H1 (cell line): ENCODE data around the gene PLEKHM3. TPM values are rescaled to one million over a fixed set of nuclear protein-coding genes. Genes with fewer than 3 reads are reported as not detected.

Experiments used
- CTCF ChIA-PET: fragments of 300-600 bp; sonication (Branson Sonifier 250); formaldehyde crosslinking; loops from one replicate; lab custom pipeline; 2021; ENCODE audit not compliant: partially characterized antibody; lab: Charles Lee
- POLR2A ChIA-PET: fragments of 300-600 bp; sonication (Branson Sonifier 250); formaldehyde crosslinking; loops from one replicate; lab custom pipeline; 2021; ENCODE audit warnings: inconsistent platforms; ENCODE audit not compliant: partially characterized antibody; lab: Charles Lee
- DNase-seq, 2 experiments: peaks; one replicate each; pipeline versions ENCODE4 v3.0.0 to v3.0.0-alpha.2; 2010 to 2022; ENCODE audit warnings: low spot score in 2 of 2, low read depth in 1 of 2, mixed read lengths in 1 of 2
- FAIRE-seq: peaks from 2 replicates; lab custom pipeline; 2011; peaks lifted over from hg19 to GRCh38; lab: Jason Lieb, UNC
- H2AFZ ChIP-seq: 2 replicates; pipeline ENCODE4 v1.8.1; 2012; ENCODE audit warnings: low read length, inconsistent platforms
- H2AK5ac ChIP-seq: 2 replicates; pipeline ENCODE4 v1.6.1; 2013; ENCODE audit warnings: low read depth, low read length
- H2BK120ac ChIP-seq: replicated peaks from 2 replicates; pipeline ENCODE3; 2013; ENCODE audit warnings: low read depth, low read length, inconsistent platforms
- H2BK12ac ChIP-seq: 2 replicates; pipeline ENCODE4 v1.6.1; 2013; ENCODE audit warnings: low read depth, low read length
- H2BK15ac ChIP-seq: 2 replicates; pipeline ENCODE4 v1.6.1; 2013; ENCODE audit warnings: low read length
- H2BK20ac ChIP-seq: 2 replicates; pipeline ENCODE4 v1.6.1; 2013; ENCODE audit warnings: low read length
- H2BK5ac ChIP-seq: 2 replicates; pipeline ENCODE4 v1.6.1; 2013; ENCODE audit warnings: low read depth, low read length
- H3K14ac ChIP-seq: 2 replicates; pipeline ENCODE4 v1.6.1; 2013; ENCODE audit warnings: inconsistent platforms; ENCODE audit not compliant: insufficient read length
- H3K18ac ChIP-seq: 2 replicates; pipeline ENCODE4 v1.6.1; 2013; ENCODE audit warnings: low read length; ENCODE audit errors: extremely low read depth
- H3K23ac ChIP-seq: 2 replicates; pipeline ENCODE4 v1.6.1; 2013; ENCODE audit warnings: inconsistent platforms; ENCODE audit not compliant: insufficient read length
- H3K23me2 ChIP-seq: 2 replicates; pipeline ENCODE4 v1.6.1; 2013; ENCODE audit warnings: low read depth, low read length
- H3K27ac ChIP-seq: 2 replicates; pipeline ENCODE4 v1.6.1; 2011; ENCODE audit warnings: low read depth, low read length, inconsistent platforms
- H3K27me3 ChIP-seq, 4 experiments: replicated peaks in 1 of 4; 1 replicate in 1 of 4; 2 replicates in 3 of 4; pipeline versions ENCODE4 v1.6.1 to v1.8.1; 2011 to 2013; ENCODE audit warnings: low read length in 3 of 4, mild to moderate bottlenecking in 3 of 4, inconsistent platforms in 2 of 4, mixed read lengths in 2 of 4, moderate library complexity in 1 of 4; ENCODE audit not compliant: control insufficient read depth in 3 of 4, insufficient read depth in 3 of 4; ENCODE audit errors: extremely low read depth in 1 of 4
- H3K36me3 ChIP-seq, 4 experiments: 2 replicates each; pipeline versions ENCODE4 v1.6.1 to v1.8.1; 2011 to 2013; ENCODE audit warnings: mild to moderate bottlenecking in 4 of 4, low read length in 3 of 4, moderate library complexity in 2 of 4, control low read depth in 1 of 4, inconsistent platforms in 1 of 4; ENCODE audit not compliant: insufficient read depth in 4 of 4, control insufficient read depth in 2 of 4
- H3K4ac ChIP-seq: replicated peaks from 2 replicates; pipeline ENCODE3; 2013; ENCODE audit warnings: low read length, low read depth, mixed read lengths, inconsistent platforms; ENCODE audit not compliant: insufficient read length
- H3K4me1 ChIP-seq, 4 experiments: replicated peaks in 1 of 4; 1 replicate in 1 of 4; 2 replicates in 3 of 4; pipeline versions ENCODE4 v1.6.1 to v1.8.1; 2011 to 2013; ENCODE audit warnings: low read length in 3 of 4, inconsistent platforms in 2 of 4, mixed read lengths in 1 of 4; ENCODE audit not compliant: insufficient read depth in 4 of 4, control insufficient read depth in 3 of 4
- H3K4me2 ChIP-seq, 2 experiments: 2 replicates each; pipeline versions ENCODE4 v1.6.1 to v1.8.1; 2011 to 2013; ENCODE audit warnings: low read depth in 2 of 2, low read length in 2 of 2, control low read depth in 1 of 2, inconsistent platforms in 1 of 2, mild to moderate bottlenecking in 1 of 2; ENCODE audit not compliant: insufficient read depth in 1 of 2
- H3K4me3 ChIP-seq, 4 experiments: fragments of 200-600, 300-600 bp in 1 of 4; sonication (generic), shearing (Covaris generic), sonication (Bioruptor Twin) in 1 of 4; 2 replicates each; pipeline versions ENCODE4 v1.5.1 to v1.8.1; 2011 to 2016; ENCODE audit warnings: low read length in 4 of 4, low read depth in 3 of 4, control low read depth in 2 of 4, inconsistent platforms in 2 of 4, mild to moderate bottlenecking in 2 of 4, mixed read lengths in 1 of 4, moderate library complexity in 1 of 4; ENCODE audit not compliant: insufficient read depth in 2 of 4; ENCODE audit errors: extremely low read depth in 1 of 4
- H3K56ac ChIP-seq: replicated peaks from 2 replicates; pipeline ENCODE3; 2013; ENCODE audit warnings: low read depth, mild to moderate bottlenecking, mixed read lengths, low read length, inconsistent platforms; ENCODE audit not compliant: insufficient read length
- H3K79me1 ChIP-seq: 2 replicates; pipeline ENCODE4 v1.6.1; 2013; ENCODE audit warnings: low read depth, low read length, control low read depth
- H3K79me2 ChIP-seq, 2 experiments: 2 replicates each; pipeline versions ENCODE4 v1.6.1 to v1.8.1; 2012 to 2013; ENCODE audit warnings: low read length in 2 of 2, mild to moderate bottlenecking in 2 of 2, inconsistent platforms in 1 of 2; ENCODE audit not compliant: insufficient read depth in 2 of 2, control insufficient read depth in 1 of 2
- H3K9ac ChIP-seq, 4 experiments: replicated peaks in 1 of 4; 1 replicate in 1 of 4; 2 replicates in 3 of 4; pipeline versions ENCODE4 v1.6.1 to v1.8.1; 2011 to 2013; ENCODE audit warnings: low read depth in 3 of 4, low read length in 3 of 4, control low read depth in 2 of 4, mild to moderate bottlenecking in 2 of 4, moderate library complexity in 2 of 4, inconsistent platforms in 1 of 4; ENCODE audit errors: extremely low read depth in 1 of 4
- H3K9me3 ChIP-seq, 2 experiments: 2 replicates each; pipeline versions ENCODE4 v1.6.1 to v1.8.1; 2012 to 2013; ENCODE audit warnings: mild to moderate bottlenecking in 2 of 2, moderate library complexity in 2 of 2, control low read depth in 1 of 2, inconsistent platforms in 1 of 2, low read depth in 1 of 2, low read length in 1 of 2, mixed read lengths in 1 of 2; ENCODE audit not compliant: insufficient read depth in 2 of 2
- H4K20me1 ChIP-seq, 2 experiments: replicated peaks in 1 of 2; 2 replicates each; pipeline versions ENCODE3 to v1.8.1; 2011 to 2013; ENCODE audit warnings: inconsistent platforms in 2 of 2, low read length in 2 of 2, mild to moderate bottlenecking in 1 of 2; ENCODE audit not compliant: insufficient read depth in 2 of 2, control insufficient read depth in 1 of 2
- H4K5ac ChIP-seq: 2 replicates; pipeline ENCODE4 v1.6.1; 2013; ENCODE audit warnings: low read length, low read depth, mixed read lengths, inconsistent platforms; ENCODE audit not compliant: insufficient read length
- H4K8ac ChIP-seq: 2 replicates; pipeline ENCODE4 v1.8.0; 2013; ENCODE audit warnings: mild to moderate bottlenecking, moderate library complexity, low read length, inconsistent platforms; ENCODE audit not compliant: insufficient read depth; ENCODE audit errors: extremely low read depth
- H4K91ac ChIP-seq: replicated peaks from 2 replicates; pipeline ENCODE3; 2013; ENCODE audit warnings: low read length, mixed read lengths, inconsistent platforms; ENCODE audit not compliant: insufficient read length
- CBX8 ChIP-seq: fragments of 300-800, 300-1000 bp; sonication (generic); IDR thresholded peaks from 2 replicates; pipeline ENCODE4 v1.7.1; 2016; ENCODE audit warnings: low read depth, low read length, borderline replicate concordance
- KDM1A ChIP-seq: fragments of 200-600, 300-600 bp; sonication (generic); IDR thresholded peaks from 2 replicates; pipeline ENCODE4 v1.7.1; 2016; ENCODE audit warnings: mild to moderate bottlenecking, low read length, borderline replicate concordance
- PHF8 ChIP-seq: fragments of 200-600 bp; sonication (generic); conservative IDR thresholded peaks from 2 replicates; pipeline ENCODE4 v1.7.1; 2012; ENCODE audit warnings: low read depth, mild to moderate bottlenecking, inconsistent platforms, low read length, moderate library complexity
- POLR2AphosphoS5 ChIP-seq: IDR thresholded peaks from 2 replicates; pipeline ENCODE4 v1.6.1; 2011; ENCODE audit warnings: low read depth, low read length
- POU5F1 ChIP-seq: IDR thresholded peaks from 2 replicates; pipeline ENCODE4 v1.6.1; 2011; ENCODE audit warnings: low read depth, mild to moderate bottlenecking, low read length, moderate library complexity
- RBBP5 ChIP-seq: IDR thresholded peaks from 2 replicates; pipeline ENCODE4 v1.7.1; 2012; ENCODE audit warnings: low read depth, mild to moderate bottlenecking, inconsistent platforms, low read length, moderate library complexity, borderline replicate concordance
- RXRA ChIP-seq: IDR thresholded peaks from 2 replicates; pipeline ENCODE4 v1.6.1; 2011; ENCODE audit warnings: low read depth, mild to moderate bottlenecking, low read length, moderate library complexity; ENCODE audit not compliant: insufficient read depth
- SP4 ChIP-seq: IDR thresholded peaks from 2 replicates; pipeline ENCODE4 v1.6.1; 2012; ENCODE audit warnings: low read length, inconsistent platforms
- TAF7 ChIP-seq: optimal IDR thresholded peaks from 2 replicates; pipeline ENCODE3; 2011; ENCODE audit warnings: low read depth, mild to moderate bottlenecking, inconsistent platforms, low read length, moderate library complexity, borderline replicate concordance
- TCF12 ChIP-seq: IDR thresholded peaks from 2 replicates; pipeline ENCODE4 v1.6.1; 2011; ENCODE audit warnings: low read depth, mild to moderate bottlenecking, low read length
- ZNF274 ChIP-seq: IDR thresholded peaks from 2 replicates; pipeline ENCODE4 v1.7.0; 2012; ENCODE audit warnings: low read length, borderline replicate concordance; ENCODE audit errors: extremely low read depth
- WGBS, 2 experiments: shearing (Covaris generic) in 1 of 2; methylation state at CpG; one replicate each; pipeline versions ENCODE4 v1.1.6 to v1.1.7; 2013 to 2015; ENCODE audit warnings: low lambda C conversion rate in 2 of 2, mixed read lengths in 2 of 2, inconsistent platforms in 1 of 2, low coverage in 1 of 2, missing lambda C conversion rate in 1 of 2; ENCODE audit not compliant: insufficient replicate concordance in 2 of 2, insufficient coverage in 1 of 2, insufficient read length in 1 of 2; ENCODE audit errors: extremely low coverage in 1 of 2, missing lambda C conversion rate in 1 of 2; 5-methylcytosine and 5-hydroxymethylcytosine counted together
- polyA plus RNA-seq, 7 experiments: library from polyadenylated mRNA; depleted of rRNA in 3 of 7; stranded (reverse) in 5 of 7; unstranded in 2 of 7; fragments of >200 nt in 5 of 7; fragments of 200-250 nt in 2 of 7; gene quantifications; 1 replicate in 5 of 7; 2 replicates in 1 of 7; 4 replicates in 1 of 7; pipeline versions ENCODE4 v1.2.1 to v1.2.3, GENCODE V29; 2011 to 2013; ENCODE audit warnings: missing spikeins in 2 of 7, mixed read lengths in 2 of 7
- total RNA-seq: library from RNA; stranded (reverse); fragmentation: NEBNext Ultra II Directional; extraction: Animal tissue kit (Norgen Biotek cat#: 25700); gene quantifications from 2 replicates; pipeline ENCODE4 v1.2.1, GENCODE V29; 2021
- TF ChIP-seq, protein P1 (sequence below): IDR thresholded peaks from 2 replicates; pipeline ENCODE4 v1.6.1; 2011; ENCODE audit warnings: low read length, improper control_type of control experiment
- TF ChIP-seq, protein P2 (sequence below): IDR thresholded peaks from 2 replicates; pipeline ENCODE4 v1.6.1; 2012; ENCODE audit warnings: inconsistent platforms

The PLEKHM3 gene
- total and polyA plus RNA-seq, 2 of the 8 experiments (the other 6 are each of a cell fraction or from before 2014, with no cell fraction given), result 2.3 to 5.8 TPM

DNA sequence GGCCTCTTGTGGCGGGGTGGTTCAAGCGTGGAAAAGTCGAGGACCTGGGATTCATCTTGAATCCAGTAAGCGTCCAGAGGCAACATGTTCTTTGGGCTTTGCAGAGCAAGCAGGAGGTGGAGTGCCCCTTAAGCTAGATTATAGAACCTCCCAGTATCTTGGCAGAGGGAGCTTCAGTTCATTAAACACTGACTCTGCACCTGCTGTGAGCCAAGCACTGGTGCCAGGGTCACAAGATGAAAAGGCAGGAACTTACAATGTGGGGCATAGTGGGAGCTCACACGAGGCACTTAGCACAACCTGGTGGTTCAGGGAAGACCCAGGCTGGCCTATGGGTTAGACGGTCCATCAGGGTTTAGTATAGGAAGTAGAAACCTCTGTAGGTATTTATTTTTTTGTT is 248.2 kb downstream of the PLEKHM3 start:
- Histone ChIP-seq H3K14ac (no peak overlapping the region), H3K4me3 (no peak overlapping the region), H2AFZ (no peak overlapping the region), H4K91ac (no peak overlapping the region), H3K79me2 (no peaks in the 10 kb centered on the region), H2BK5ac (no peak overlapping the region), H3K4me2 (no peak overlapping the region), H3K18ac (no peak overlapping the region), H2BK15ac (no peak overlapping the region), H4K5ac (no peak overlapping the region), H3K23me2 (no peaks in the 10 kb centered on the region), H2BK20ac (no peak overlapping the region), H3K79me1 (no peaks in the 10 kb centered on the region), H2BK12ac (no peak overlapping the region), H3K27me3 (no peaks in the 10 kb centered on the region), H4K8ac (no peak overlapping the region), H3K9me3 (no peaks in the 10 kb centered on the region), H3K4me1 (peaks cover 0 to 4% (median under 1%) of the 10 kb centered on the region in 4 experiments; a peak in 3 of 7 replicates), H2AK5ac (no peak overlapping the region), H3K9ac (no peak overlapping the region), H4K20me1 (no peaks in the 10 kb centered on the region), H3K27ac (no peak overlapping the region), H3K56ac (no peak overlapping the region), H2BK120ac (no peak overlapping the region), H3K4ac (no peak overlapping the region), H3K36me3 (no peaks in the 10 kb centered on the region), H3K23ac (no peak overlapping the region)
- ChIA-PET POLR2A (interaction anchor here (0.8 to 1.2 kb wide), 2 partner anchors 11 to 20 kb away, joined by 3 to 4 read pairs; no protein-coding TSS in a partner anchor), CTCF (interaction anchor here (0.6 to 2.6 kb wide), 12 partner anchors 10 to 263 kb away, joined by 3 to 12 read pairs (median 4); no protein-coding TSS in a partner anchor)
- no peak for FAIRE-seq
- no peak for DNase-seq
- WGBS, 2 experiments, result 90% methylated on average over 6 of the region's 6 CpGs; no CpG with 5 or more reads in 1 of the 2 experiments
- TF ChIP-seq, protein P1, sequence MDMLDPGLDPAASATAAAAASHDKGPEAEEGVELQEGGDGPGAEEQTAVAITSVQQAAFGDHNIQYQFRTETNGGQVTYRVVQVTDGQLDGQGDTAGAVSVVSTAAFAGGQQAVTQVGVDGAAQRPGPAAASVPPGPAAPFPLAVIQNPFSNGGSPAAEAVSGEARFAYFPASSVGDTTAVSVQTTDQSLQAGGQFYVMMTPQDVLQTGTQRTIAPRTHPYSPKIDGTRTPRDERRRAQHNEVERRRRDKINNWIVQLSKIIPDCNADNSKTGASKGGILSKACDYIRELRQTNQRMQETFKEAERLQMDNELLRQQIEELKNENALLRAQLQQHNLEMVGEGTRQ, result no peak
- no peak for TF ChIP-seq POU5F1
- no peak for TF ChIP-seq TAF7
- no peak for TF ChIP-seq PHF8
- TF ChIP-seq CBX8, result no peak
- no peak for TF ChIP-seq ZNF274
- TF ChIP-seq, protein P2, sequence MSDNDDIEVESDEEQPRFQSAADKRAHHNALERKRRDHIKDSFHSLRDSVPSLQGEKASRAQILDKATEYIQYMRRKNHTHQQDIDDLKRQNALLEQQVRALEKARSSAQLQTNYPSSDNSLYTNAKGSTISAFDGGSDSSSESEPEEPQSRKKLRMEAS, result no peak
- no peak for TF ChIP-seq POLR2AphosphoS5
- no peak for TF ChIP-seq TCF12
- TF ChIP-seq RXRA, result no peak
- no peak for TF ChIP-seq RBBP5
- no peak for TF ChIP-seq SP4
- TF ChIP-seq KDM1A, result no peak
